Common myeloid progenitor, CD34-positive (primary cell): ENCODE data around the gene FKBP5.

Experiments used
- CTCF ChIA-PET: fragments of 350-600 bp; sonication (Branson Sonifier 250); formaldehyde crosslinking; loops from one replicate; lab custom pipeline; 2021; ENCODE audit warnings: antibody characterized with exemption; lab: Charles Lee
- POLR2A ChIA-PET: fragments of 350-600 bp; sonication (Branson Sonifier 250); formaldehyde crosslinking; loops from one replicate; lab custom pipeline; 2021; ENCODE audit warnings: antibody characterized with exemption; lab: Charles Lee
- DNase-seq, 3 donors: peaks; one replicate each; pipeline versions ENCODE4 v3.0.0 to v3.0.0-alpha.2; 2013
- H3K27ac ChIP-seq, 2 experiments: 1 replicate in 1 of 2; 2 replicates in 1 of 2; pipeline ENCODE4 v1.7.0; 2013; ENCODE audit warnings: inconsistent platforms in 2 of 2, low read length in 2 of 2, mild to moderate bottlenecking in 2 of 2, low read depth in 1 of 2, moderate library complexity in 1 of 2; ENCODE audit not compliant: severe bottlenecking in 2 of 2, insufficient read depth in 1 of 2, poor library complexity in 1 of 2
- H3K27me3 ChIP-seq, 5 experiments: replicated peaks in 2 of 5; 1 replicate in 3 of 5; 2 replicates in 2 of 5; pipeline versions ENCODE4 v1.6.1 to v1.7.0; 2013; ENCODE audit warnings: low read length in 4 of 5, mild to moderate bottlenecking in 2 of 5, moderate library complexity in 2 of 5, inconsistent platforms in 1 of 5; ENCODE audit not compliant: insufficient read depth in 5 of 5, control insufficient read depth in 4 of 5
- H3K36me3 ChIP-seq, 4 experiments: 1 replicate in 2 of 4; 2 replicates in 2 of 4; pipeline versions ENCODE4 v1.6.1 to v1.7.0; 2013; ENCODE audit warnings: low read length in 3 of 4, control low read depth in 1 of 4, mild to moderate bottlenecking in 1 of 4; ENCODE audit not compliant: control insufficient read depth in 4 of 4, insufficient read depth in 4 of 4
- H3K4me1 ChIP-seq, 4 experiments: 1 replicate in 3 of 4; 2 replicates in 1 of 4; pipeline versions ENCODE4 v1.6.1 to v1.7.1; 2013; ENCODE audit warnings: low read length in 3 of 4, mild to moderate bottlenecking in 3 of 4, control low read depth in 1 of 4, inconsistent platforms in 1 of 4, moderate library complexity in 1 of 4; ENCODE audit not compliant: control insufficient read depth in 4 of 4, insufficient read depth in 4 of 4; ENCODE audit errors: control extremely low read depth in 1 of 4
- H3K4me3 ChIP-seq, 7 experiments: 1 replicate in 4 of 7; 2 replicates in 3 of 7; pipeline versions ENCODE4 v1.5.1 to v1.7.0; 2013; ENCODE audit warnings: mild to moderate bottlenecking in 7 of 7, low read length in 6 of 7, moderate library complexity in 6 of 7, inconsistent platforms in 2 of 7, low read depth in 2 of 7, control low read depth in 1 of 7; ENCODE audit not compliant: insufficient read depth in 4 of 7, control insufficient read depth in 1 of 7; ENCODE audit errors: extremely low read depth in 1 of 7
- H3K9me3 ChIP-seq, 5 experiments: 1 replicate in 4 of 5; 2 replicates in 1 of 5; pipeline versions ENCODE4 v1.6.1 to v1.7.1; 2013; ENCODE audit warnings: low read length in 4 of 5, mild to moderate bottlenecking in 2 of 5, inconsistent platforms in 1 of 5, low read depth in 1 of 5, moderate library complexity in 1 of 5; ENCODE audit not compliant: control insufficient read depth in 4 of 5, insufficient read depth in 2 of 5; ENCODE audit errors: control extremely low read depth in 1 of 5
- WGBS: methylation state at CpG from one replicate; pipeline ENCODE4 v1.1.5; 2013; ENCODE audit not compliant: insufficient coverage; 5-methylcytosine and 5-hydroxymethylcytosine counted together

The FKBP5 gene

DNA sequence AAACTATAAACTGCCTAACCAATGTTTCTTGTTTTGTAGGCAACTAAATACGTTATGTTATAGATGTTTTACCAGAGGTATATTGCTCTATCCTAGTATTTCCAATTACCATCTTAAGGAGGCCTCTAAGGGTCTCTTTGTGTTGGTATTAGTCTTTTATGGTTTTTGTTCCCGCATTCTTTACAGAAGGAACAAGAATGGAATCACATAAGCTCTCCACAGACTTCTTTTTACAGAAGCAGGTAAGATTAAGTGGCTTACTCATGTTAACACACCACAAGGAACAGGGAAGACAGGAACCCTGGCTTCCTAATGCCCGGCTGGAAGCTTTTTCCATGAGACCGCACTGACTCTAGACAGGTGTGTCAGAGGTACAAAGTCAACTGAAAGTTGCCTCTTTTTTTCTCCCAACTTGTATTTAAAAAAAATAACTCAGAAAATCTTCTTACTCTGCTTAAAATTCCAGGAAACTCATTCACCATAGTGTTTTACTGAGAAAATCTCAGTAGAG lies 55.1 kb downstream of the FKBP5 start:
- H3K4me1 ChIP-seq: no peaks in the 10 kb centered on the region
- H3K36me3 ChIP-seq: peaks cover 8 to 60% (median 34%) of the 10 kb centered on the region in 4 experiments
- no peak for DNase-seq
- no peak overlapping the region for H3K4me3 ChIP-seq
- no peaks in the 10 kb centered on the region for H3K9me3 ChIP-seq
- H3K27ac ChIP-seq: no peak overlapping the region
- 100% methylated on average over 2 of the region's 4 CpGs for WGBS
- H3K27me3 ChIP-seq: no peaks in the 10 kb centered on the region
- ChIA-PET POLR2A (no interaction called here), CTCF (interaction anchor here (0.5 to 2.7 kb wide), 6 partner anchors 9 to 337 kb away, joined by 3 to 10 read pairs (median 3); no protein-coding TSS in a partner anchor)

DNA sequence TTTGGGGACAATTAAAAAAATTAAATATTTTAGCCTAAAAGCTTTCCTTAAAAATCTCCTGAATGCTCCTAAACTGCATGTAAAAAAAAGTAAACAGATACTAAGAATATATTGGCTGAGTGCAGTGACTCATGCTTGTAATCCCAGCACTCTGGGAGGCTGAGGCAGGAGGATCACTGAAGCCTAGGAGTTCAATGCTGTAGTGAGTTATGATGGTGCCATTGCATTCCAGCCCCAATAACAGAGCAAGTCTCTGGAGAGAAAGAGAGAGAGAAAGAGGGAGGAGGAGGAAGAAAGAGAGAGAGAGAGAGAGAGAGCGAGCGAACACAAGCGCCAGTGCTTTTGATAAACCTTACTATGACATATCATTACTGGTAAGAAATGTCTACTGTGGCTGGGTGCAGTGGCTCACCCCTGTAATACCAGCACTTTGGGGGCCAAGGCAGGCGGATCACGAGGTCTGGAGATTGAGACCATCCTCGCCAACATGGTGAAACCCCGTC lies 58.8 kb downstream of the FKBP5 start:
- ChIA-PET CTCF (interaction anchor here (0.9 kb wide), 1 partner anchor 8 kb away, joined by 3 read pairs; no protein-coding TSS in a partner anchor), POLR2A (no interaction called here)
- no peaks in the 10 kb centered on the region for H3K27me3 ChIP-seq
- H3K36me3 ChIP-seq: peaks cover 6 to 42% (median 21%) of the 10 kb centered on the region in 4 experiments
- H3K27ac ChIP-seq: no peak overlapping the region
- WGBS: 100% methylated on average over 1 of the region's 7 CpGs
- no peak for DNase-seq
- H3K9me3 ChIP-seq: peaks cover 0 to 1% (median 0%) of the 10 kb centered on the region in 5 experiments
- H3K4me1 ChIP-seq: no peaks in the 10 kb centered on the region
- H3K4me3 ChIP-seq: no peak overlapping the region

DNA sequence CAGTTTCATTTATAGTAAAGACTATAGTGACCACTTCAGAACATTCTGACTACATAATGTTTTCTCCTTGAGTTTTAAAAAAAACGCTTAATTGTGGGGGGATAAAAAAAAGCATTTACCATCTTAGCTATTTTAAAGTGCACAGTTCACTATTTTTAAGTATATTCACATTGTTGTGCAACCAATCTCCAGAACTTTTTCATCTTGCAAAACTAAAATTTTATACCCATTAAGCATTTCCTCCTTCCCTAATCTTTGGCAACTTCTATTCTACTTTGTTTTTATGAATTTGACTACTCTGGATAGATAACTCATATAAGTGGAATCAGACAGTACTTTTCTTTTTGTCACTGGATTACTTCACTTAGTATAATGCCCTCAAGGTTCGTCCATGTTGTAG lies 62.3 kb downstream of the FKBP5 start:
- no peak overlapping the region for H3K4me3 ChIP-seq
- DNase-seq: no peak
- H3K4me1 ChIP-seq: no peaks in the 10 kb centered on the region
- H3K27me3 ChIP-seq: no peaks in the 10 kb centered on the region
- H3K27ac ChIP-seq: no peak overlapping the region
- peaks cover 4 to 43% (median 20%) of the 10 kb centered on the region in 4 experiments for H3K36me3 ChIP-seq
- ChIA-PET POLR2A (no interaction called here), CTCF (interaction anchor here (1.1 to 1.4 kb wide), 2 partner anchors 9 to 110 kb away, joined by 3 to 6 read pairs; partner anchors contain the start of gene ARMC12)
- WGBS: 100% methylated on average over 1 of the region's 2 CpGs
- H3K9me3 ChIP-seq: peaks cover 0 to 1% (median 0%) of the 10 kb centered on the region in 5 experiments

DNA sequence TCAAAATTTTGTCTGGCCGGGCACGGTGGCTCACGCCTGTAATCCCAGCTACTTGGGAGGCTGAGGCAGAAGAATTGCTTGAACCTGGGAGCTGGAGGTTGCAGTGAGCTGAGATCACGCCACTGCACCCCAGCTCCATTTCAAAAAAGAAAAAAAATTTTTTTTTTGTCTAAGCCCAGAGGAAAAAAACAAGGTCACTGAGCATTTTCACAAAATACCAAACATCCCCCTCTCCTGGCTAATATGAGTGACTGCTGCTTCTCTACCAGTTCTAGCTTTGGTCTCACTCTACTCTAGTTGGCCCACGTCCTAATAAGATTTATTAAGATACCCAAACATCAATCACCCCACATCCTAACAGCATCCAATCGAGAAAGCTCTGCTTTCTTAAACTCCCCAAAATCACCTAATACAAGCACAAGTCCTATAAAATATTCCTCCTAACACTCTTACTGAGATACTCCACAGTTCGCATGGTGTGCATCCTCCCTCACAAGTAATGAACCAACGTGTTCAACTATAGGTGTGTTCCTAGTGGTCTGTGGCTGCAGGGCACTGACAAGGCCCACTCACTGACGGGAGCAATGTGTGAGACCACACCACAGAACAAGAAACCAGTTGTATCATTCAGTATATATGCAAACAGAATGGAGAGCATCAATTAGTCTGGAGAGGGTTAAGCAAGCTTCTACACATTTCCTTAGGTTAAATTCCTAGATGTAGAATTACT lies 64.2 kb downstream of the FKBP5 start:
- DNase-seq: peak; percentile 10 to 51 (median 46)
- ChIA-PET POLR2A (interaction anchor here (0.6 to 1.8 kb wide), 2 partner anchors 14 to 33 kb away, joined by 4 to 8 read pairs; no protein-coding TSS in a partner anchor), CTCF (interaction anchor here (0.9 to 1.9 kb wide), 17 partner anchors 8 to 314 kb away, joined by 3 to 17 read pairs (median 4); partner anchors contain the start of gene ARMC12)
- Histone ChIP-seq H3K4me1 (no peaks in the 10 kb centered on the region), H3K27me3 (no peaks in the 10 kb centered on the region), H3K4me3 (no peak overlapping the region), H3K36me3 (peaks cover 4 to 38% (median 19%) of the 10 kb centered on the region in 4 experiments), H3K9me3 (peaks cover 0 to 1% (median 0%) of the 10 kb centered on the region in 5 experiments), H3K27ac (no peak overlapping the region)
- 97% methylated on average over 5 of the region's 9 CpGs for WGBS

DNA sequence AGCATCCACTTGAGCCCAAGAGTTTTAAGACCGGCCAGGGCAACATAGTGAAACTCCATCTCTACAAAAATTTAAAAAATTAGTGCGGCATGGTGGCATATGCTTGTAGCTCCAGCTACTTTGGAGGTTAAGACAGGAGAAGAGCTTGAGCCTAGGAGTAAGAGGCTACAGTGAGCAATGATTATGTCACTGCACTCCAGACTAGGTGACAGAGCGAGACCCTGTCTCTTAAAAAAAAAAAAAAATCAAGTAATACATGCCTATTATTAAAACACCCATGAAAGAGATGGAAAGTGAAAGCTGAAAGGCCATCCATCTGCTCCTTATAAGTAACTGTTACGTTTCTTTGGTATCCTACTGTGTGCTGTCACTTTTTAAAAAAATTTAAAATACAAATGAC lies 66.4 kb downstream of the FKBP5 start:
- no peak overlapping the region for H3K4me3 ChIP-seq
- peaks cover 8 to 50% (median 29%) of the 10 kb centered on the region in 4 experiments for H3K36me3 ChIP-seq
- no peaks in the 10 kb centered on the region for H3K27me3 ChIP-seq
- no peaks in the 10 kb centered on the region for H3K4me1 ChIP-seq
- H3K9me3 ChIP-seq: peaks cover 0 to 1% (median 0%) of the 10 kb centered on the region in 5 experiments
- no peak for DNase-seq
- ChIA-PET CTCF (interaction anchor here (0.7 to 1.7 kb wide), 6 partner anchors 8 to 114 kb away, joined by 3 to 6 read pairs (median 4); partner anchors contain the start of gene ARMC12), POLR2A (interaction anchor here (0.6 kb wide), 1 partner anchor 28 kb away, joined by 3 read pairs; no protein-coding TSS in a partner anchor)
- 80% methylated on average over 1 of the region's 4 CpGs for WGBS
- H3K27ac ChIP-seq: no peak overlapping the region

GRCh38 chr6:35620706-35621105 lies 68.0 kb downstream of the FKBP5 start:
- no peak overlapping the region for H3K27ac ChIP-seq
- no peak overlapping the region for H3K4me3 ChIP-seq
- POLR2A ChIA-PET: no interaction called here
- H3K27me3 ChIP-seq: no peaks in the 10 kb centered on the region
- H3K36me3 ChIP-seq: peaks cover 10 to 50% (median 32%) of the 10 kb centered on the region in 4 experiments
- DNase-seq: no peak
- no CpG with 5 or more reads among the region's 1 CpG for WGBS
- peaks cover 2 to 12% (median 7%) of the 10 kb centered on the region in 4 experiments for H3K4me1 ChIP-seq
- CTCF ChIA-PET: interaction anchor here (1.0 to 1.4 kb wide), 2 partner anchors 18 to 34 kb away, joined by 3 read pairs; no protein-coding TSS in a partner anchor
- H3K9me3 ChIP-seq: no peaks in the 10 kb centered on the region
